ENCODE data around the gene GRIN1. TPM values are rescaled to one million over a fixed set of nuclear protein-coding genes. Genes with fewer than 3 reads are reported as not detected.

Gene GRIN1
- total and polyA plus RNA-seq, 2 of the 13 experiments (the other 11 are each of a cell fraction or from before 2014, with no cell fraction given), result 0.13 TPM; not detected in 1

DNA sequence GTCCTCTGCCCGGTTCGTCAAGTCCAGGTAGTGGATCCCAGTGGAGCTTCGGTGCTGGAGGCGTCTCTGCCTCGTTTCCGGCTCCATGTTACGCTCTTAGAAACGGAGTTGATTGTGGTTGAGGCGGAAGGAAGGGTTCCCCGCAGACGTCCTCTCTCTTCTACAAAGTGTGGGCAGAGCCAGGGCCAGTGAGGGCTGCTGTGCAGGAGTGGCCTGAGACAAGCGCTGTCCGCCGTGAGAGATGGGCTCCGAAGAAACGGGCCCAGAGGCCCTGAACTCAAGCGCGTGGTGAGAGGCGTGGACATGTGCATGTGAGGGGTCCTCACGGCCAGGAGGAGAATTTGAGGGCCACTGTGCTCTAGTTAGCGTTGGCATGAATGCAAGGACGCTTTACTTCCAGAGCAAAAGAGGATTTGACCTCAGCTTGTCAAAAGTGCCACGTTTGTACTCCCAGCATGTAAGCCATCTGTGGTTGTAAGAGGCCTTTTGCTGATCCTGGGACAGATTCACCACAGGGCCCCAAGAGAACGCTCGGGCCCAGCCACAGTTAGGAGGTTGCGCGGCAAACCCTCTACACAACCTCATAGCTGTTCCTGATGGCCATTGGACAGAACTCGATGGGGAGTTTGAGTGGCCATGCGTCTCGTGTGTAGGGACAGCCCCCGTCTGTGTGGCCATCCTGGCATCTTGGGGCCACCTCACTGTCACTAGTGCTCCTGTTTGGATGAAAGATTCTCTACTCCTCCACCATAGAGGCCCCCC is 42.0 kb upstream of the GRIN1 start:
- DNase-seq (ENCODE audit: low spot score), result no peak
- Histone ChIP-seq H3K27me3 (ENCODE audit: control insufficient read depth in 1 of 2, insufficient read depth in 2 of 2, low read length in 2 of 2) (no peaks in the 10 kb centered on the region), H4K20me1 (ENCODE audit: insufficient read depth, low read length) (no peaks in the 10 kb centered on the region), H3K79me2 (ENCODE audit: insufficient read depth, low read length) (no peaks in the 10 kb centered on the region), H3K4me1 (ENCODE audit: insufficient read depth, low read length) (no peaks in the 10 kb centered on the region), H3K36me3 (replicated peaks in 1 of 2; ENCODE audit: control insufficient read depth in 1 of 2, insufficient read depth in 2 of 2, low read length in 2 of 2) (peaks cover 15 to 55% of the 10 kb centered on the region in 2 experiments), H3K9me3 (ENCODE audit: low read length) (no peaks in the 10 kb centered on the region), H2AFZ (ENCODE audit: low read length) (no peak overlapping the region), H3K9ac (ENCODE audit: insufficient read depth, low read depth, low read length) (no peak overlapping the region), H3K4me2 (ENCODE audit: low read depth, low read length) (no peak overlapping the region), H3K4me3 (replicated peaks in 1 of 3; ENCODE audit: insufficient read depth in 1 of 3, low read depth in 2 of 3, low read length in 3 of 3) (no peak overlapping the region), H3K27ac (ENCODE audit: extremely low read length, insufficient read depth, low read length) (no peak overlapping the region)
- POLR2A ChIA-PET, result interaction anchor here (1.1 kb wide), 1 partner anchor 15 kb away, joined by 3 read pairs; no protein-coding TSS in a partner anchor
- intact Hi-C loops (cut with micrococcal nuclease; ENCODE audit: unreplicated experiment), result no loop called here
- in situ Hi-C loops (cut with HindIII; ENCODE audit: extremely low pct_ligation_motif_present, low pct_unique_long_range_greater_than_20kb), result no loop called here
- FAIRE-seq, result no peak
- CTCF ChIA-PET (ENCODE audit: low intra/inter-chr PET ratio, low total read pairs), result no interaction called here
- WGBS (ENCODE audit: low lambda C conversion rate), result 97% methylated on average over 24 of the region's 31 CpGs
- no TSS peak for BruUV-seq (replicated peaks)
- no peak for ATAC-seq
- no peak for TF ChIP-seq GLI4 (CRISPR knock-in tag; IDR thresholded peaks at IDR 0.05; ENCODE audit: borderline replicate concordance)
- no peak for TF ChIP-seq ZNF335 (CRISPR knock-in tag; IDR thresholded peaks at IDR 0.05)
- no peak for TF ChIP-seq ATF1 (CRISPR knock-in tag; IDR thresholded peaks at IDR 0.05)
- TF ChIP-seq JUND (CRISPR knock-in tag; IDR thresholded peaks at IDR 0.05), result no peak
- TF ChIP-seq RFXAP (CRISPR knock-in tag; IDR thresholded peaks at IDR 0.05; ENCODE audit: borderline replicate concordance), result no peak
- TF ChIP-seq ZSCAN9 (CRISPR knock-in tag; IDR thresholded peaks at IDR 0.05; ENCODE audit: borderline replicate concordance), result no peak
- TF ChIP-seq, protein P1, sequence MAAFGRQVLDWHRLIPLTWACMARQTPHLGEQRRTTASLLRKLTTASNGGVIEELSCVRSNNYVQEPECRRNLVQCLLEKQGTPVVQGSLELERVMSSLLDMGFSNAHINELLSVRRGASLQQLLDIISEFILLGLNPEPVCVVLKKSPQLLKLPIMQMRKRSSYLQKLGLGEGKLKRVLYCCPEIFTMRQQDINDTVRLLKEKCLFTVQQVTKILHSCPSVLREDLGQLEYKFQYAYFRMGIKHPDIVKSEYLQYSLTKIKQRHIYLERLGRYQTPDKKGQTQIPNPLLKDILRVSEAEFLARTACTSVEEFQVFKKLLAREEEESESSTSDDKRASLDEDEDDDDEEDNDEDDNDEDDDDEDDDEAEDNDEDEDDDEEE (CRISPR knock-in tag; IDR thresholded peaks at IDR 0.05), result no peak
- TF ChIP-seq, protein P2, sequence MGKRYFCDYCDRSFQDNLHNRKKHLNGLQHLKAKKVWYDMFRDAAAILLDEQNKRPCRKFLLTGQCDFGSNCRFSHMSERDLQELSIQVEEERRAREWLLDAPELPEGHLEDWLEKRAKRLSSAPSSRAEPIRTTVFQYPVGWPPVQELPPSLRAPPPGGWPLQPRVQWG (CRISPR knock-in tag; IDR thresholded peaks at IDR 0.05; ENCODE audit: borderline replicate concordance, low read depth), result no peak
- TF ChIP-seq GATA4 (IDR thresholded peaks at IDR 0.05; ENCODE audit: borderline replicate concordance, low read depth), result no peak
- no peak for TF ChIP-seq ZNF124 (CRISPR knock-in tag; IDR thresholded peaks at IDR 0.05)
- no peak for TF ChIP-seq ZSCAN20 (CRISPR knock-in tag; IDR thresholded peaks at IDR 0.05; ENCODE audit: borderline replicate concordance)
- no peak for TF ChIP-seq ZFP90 (CRISPR knock-in tag; IDR thresholded peaks at IDR 0.05; ENCODE audit: borderline replicate concordance)
- no peak for TF ChIP-seq ZNF333 (CRISPR knock-in tag; IDR thresholded peaks at IDR 0.05; ENCODE audit: borderline replicate concordance)
- TF ChIP-seq, protein P3, sequence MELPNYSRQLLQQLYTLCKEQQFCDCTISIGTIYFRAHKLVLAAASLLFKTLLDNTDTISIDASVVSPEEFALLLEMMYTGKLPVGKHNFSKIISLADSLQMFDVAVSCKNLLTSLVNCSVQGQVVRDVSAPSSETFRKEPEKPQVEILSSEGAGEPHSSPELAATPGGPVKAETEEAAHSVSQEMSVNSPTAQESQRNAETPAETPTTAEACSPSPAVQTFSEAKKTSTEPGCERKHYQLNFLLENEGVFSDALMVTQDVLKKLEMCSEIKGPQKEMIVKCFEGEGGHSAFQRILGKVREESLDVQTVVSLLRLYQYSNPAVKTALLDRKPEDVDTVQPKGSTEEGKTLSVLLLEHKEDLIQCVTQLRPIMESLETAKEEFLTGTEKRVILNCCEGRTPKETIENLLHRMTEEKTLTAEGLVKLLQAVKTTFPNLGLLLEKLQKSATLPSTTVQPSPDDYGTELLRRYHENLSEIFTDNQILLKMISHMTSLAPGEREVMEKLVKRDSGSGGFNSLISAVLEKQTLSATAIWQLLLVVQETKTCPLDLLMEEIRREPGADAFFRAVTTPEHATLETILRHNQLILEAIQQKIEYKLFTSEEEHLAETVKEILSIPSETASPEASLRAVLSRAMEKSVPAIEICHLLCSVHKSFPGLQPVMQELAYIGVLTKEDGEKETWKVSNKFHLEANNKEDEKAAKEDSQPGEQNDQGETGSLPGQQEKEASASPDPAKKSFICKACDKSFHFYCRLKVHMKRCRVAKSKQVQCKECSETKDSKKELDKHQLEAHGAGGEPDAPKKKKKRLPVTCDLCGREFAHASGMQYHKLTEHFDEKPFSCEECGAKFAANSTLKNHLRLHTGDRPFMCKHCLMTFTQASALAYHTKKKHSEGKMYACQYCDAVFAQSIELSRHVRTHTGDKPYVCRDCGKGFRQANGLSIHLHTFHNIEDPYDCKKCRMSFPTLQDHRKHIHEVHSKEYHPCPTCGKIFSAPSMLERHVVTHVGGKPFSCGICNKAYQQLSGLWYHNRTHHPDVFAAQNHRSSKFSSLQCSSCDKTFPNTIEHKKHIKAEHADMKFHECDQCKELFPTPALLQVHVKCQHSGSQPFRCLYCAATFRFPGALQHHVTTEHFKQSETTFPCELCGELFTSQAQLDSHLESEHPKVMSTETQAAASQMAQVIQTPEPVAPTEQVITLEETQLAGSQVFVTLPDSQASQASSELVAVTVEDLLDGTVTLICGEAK (IDR thresholded peaks at IDR 0.05), result no peak
- TF ChIP-seq, protein P3 (CRISPR knock-in tag; IDR thresholded peaks at IDR 0.05), result no peak

Measured in HepG2 (cell line).